GM08714 (cell line): ENCODE measurements around the gene ERFL.
A peak's percentile ranks its signal among the peaks of the same experiment; 100 is the strongest.

Source experiments
- H3K4me3 ChIP-seq: fragments of 200-500 bp; sonication (Bioruptor generic); 2 replicates; pipeline ENCODE4 v1.5.1; 2014; ENCODE audit warnings: mild to moderate bottlenecking, low read length, inconsistent platforms
- ZNF274 ChIP-seq: IDR thresholded peaks from 2 replicates; pipeline ENCODE4 v1.6.1; 2012; ENCODE audit warnings: mild to moderate bottlenecking, low read depth, low read length

The ERFL gene

DNA sequence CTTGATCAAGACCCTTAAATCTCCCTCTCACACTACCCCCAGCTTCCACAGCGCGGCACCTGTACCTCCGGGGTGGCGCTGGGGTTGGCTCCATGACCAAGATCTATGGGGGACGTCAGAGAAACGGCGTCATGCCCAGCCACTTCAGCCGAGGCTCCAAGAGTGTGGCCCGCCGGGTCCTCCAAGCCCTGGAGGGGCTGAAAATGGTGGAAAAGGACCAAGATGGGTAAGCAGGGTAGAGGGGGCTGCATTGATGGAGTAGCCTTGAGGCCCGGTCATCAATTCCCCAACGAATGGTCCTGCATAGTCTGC lies 59.3 kb downstream of the ERFL start:
- TF ChIP-seq ZNF274 = no peak
- H3K4me3 ChIP-seq = no peak overlapping the region

- no peak for TF ChIP-seq ZNF274
- no peak overlapping the region for H3K4me3 ChIP-seq
Measured at GRCh38 chr19:41868120-41868988, 59.9 kb downstream of the ERFL start.

- H3K4me3 ChIP-seq = no peak overlapping the region
Measured at GRCh38 chr19:41866284-41866683, 62.0 kb downstream of the ERFL start.

DNA sequence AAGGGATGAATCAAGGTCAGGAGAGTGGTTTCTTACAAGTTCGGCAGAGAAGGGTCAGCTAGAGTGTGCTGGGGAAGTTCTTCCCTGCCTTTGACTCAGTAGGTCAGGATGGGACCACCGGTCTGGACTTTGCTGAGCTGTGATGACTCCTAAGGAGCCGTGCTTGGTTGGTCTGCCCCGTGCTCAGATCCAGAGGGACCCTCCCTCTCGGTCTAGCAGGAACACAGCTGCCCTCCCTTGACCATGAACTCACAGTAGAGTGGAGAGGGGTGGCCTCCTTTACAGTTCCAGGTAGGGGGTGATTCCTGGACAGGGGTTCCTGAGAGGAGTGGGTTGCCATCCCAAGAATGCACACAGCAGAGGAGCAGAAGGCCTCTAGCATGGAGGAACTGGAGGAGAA lies 63.9 kb downstream of the ERFL start:
- no peak for TF ChIP-seq ZNF274
- H3K4me3 ChIP-seq = no peak overlapping the region; the same call in 1 of the 2 replicates

More at GRCh38 chr19:41866284-41866683, 62.0 kb downstream of the ERFL start:
- TF ChIP-seq ZNF274 = no peak

GRCh38 chr19:41863209-41863931 lies 64.9 kb downstream of the ERFL start:
- no peak for TF ChIP-seq ZNF274
- peak overlapping the region; percentile 92; the same call in 1 of the 2 replicates for H3K4me3 ChIP-seq

DNA sequence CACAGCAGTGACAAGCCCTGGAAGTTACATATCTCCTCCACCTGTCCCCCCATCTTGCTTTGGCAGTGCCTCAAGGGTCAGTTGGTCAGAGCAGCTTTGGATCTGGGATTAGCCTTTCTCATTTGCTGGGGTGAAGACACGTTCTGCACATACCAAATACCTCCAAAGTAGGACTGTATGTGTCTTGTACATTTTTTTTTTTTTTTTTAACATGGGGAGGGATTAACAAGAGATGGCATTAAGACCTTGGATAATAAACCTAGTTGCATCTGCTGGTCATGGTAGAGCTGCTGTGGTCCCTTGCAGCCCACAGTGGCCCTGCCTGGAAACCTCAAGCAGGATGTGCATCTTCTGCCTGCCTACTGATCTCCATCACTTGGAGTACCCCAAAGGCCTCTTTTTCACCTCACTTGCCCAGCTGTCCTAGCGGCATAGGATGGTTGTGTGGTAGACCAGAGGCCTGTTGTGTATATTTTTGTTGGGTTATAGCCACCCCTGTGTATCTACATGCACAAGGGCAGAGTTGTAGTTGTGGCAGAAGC lies 65.7 kb downstream of the ERFL start:
- H3K4me3 ChIP-seq = peak overlapping the region; percentile 92; the same call in 1 of the 2 replicates
- TF ChIP-seq ZNF274 = no peak

DNA sequence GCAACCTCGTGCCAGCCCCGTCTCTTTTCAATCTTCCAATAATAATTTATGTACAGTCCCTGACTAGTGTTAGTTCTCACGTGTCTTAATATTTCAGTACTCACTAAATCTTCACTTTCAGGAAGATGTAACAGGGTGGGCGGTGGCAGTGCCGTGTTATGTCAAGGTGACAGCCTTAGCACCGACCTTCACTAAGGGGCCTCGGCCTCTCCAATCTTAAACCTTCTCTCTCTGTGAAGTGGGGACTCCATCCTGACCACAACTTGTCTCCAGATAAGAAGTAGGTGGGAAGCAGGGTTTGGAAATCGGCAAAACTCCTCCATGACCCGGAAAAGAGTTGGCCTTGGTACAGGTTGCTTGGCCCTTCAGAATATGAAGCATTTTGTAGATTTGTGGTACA lies 66.4 kb downstream of the ERFL start:
- peak overlapping the region; percentile 92 for H3K4me3 ChIP-seq
- TF ChIP-seq ZNF274 = no peak

- H3K4me3 ChIP-seq = peak overlapping the region; percentile 92
- TF ChIP-seq ZNF274 = no peak
Measured at GRCh38 chr19:41861116-41861768, 67.0 kb downstream of the ERFL start.

DNA sequence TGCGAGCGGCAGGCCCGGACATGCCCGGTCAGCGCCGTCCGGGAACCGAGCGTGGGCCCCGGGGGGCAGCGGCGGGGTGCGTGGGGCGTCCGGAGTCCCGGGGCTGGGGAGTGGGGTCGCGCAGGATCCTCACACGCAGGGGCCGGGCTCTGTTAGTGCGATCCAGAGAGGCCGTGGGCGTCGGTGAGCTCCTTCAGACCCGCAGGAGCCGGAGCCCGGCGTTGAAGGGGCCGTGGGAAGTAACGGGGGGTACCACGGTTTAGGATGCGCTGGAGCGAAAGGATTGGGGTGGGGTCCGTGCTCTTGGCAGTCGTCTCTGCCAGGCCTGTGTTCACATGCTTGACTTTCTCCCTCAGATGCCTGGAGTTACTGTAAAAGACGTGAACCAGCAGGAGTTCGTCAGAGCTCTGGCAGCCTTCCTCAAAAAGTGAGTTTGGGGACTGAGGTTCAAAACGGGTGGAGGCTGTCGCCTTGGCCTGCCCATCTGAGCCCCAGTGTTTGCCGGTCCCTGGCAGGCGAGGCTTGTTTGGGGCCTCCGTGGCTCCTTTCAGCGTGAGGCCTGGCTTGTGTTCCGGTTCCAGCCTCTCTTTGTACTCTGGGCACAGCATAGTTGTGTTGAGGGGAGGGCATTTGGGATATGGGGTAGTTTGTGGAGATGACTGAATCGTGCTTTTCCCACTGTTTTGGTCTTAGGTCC lies 67.7 kb downstream of the ERFL start:
- peak overlapping the region; percentile 92 for H3K4me3 ChIP-seq
- TF ChIP-seq ZNF274 = no peak

DNA sequence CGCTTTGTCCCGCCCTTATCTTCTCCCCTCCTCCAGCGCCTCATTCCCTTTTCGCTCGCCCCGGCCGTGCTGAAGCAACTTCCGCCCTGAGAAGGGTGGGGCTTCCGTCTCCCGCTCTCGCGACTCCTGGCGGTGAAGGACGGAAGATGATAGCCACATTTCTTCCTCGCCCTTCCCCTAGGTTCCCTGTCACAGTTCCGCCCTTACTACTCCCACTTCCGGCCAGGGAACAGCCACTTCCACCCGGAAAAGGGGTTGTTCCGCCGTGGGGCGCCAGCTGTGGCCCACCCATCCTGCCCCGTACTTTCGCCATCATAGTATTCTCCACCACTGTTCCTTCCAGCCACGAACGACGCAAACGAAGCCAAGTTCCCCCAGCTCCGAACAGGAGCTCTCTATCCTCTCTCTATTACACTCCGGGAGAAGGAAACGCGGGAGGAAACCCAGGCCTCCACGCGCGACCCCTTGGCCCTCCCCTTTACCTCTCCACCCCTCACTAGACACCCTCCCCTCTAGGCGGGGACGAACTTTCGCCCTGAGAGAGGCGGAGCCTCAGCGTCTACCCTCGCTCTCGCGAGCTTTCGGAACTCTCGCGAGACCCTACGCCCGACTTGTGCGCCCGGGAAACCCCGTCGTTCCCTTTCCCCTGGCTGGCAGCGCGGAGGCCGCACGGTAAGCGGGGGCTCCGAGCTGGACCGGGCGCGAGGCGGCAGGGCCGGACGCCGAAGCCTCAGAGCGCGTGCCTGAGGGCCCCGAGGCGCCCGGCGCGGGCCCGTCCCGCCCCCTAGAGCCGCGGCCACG lies 68.4 kb downstream of the ERFL start, which contains the start of gene RPS19:
TSS of gene RPS19 (plus strand) at position 638 of the 801 bp plus-strand sequence. CDS start 520 bp downstream, outside the sequence.
- TF ChIP-seq ZNF274 = no peak

DNA sequence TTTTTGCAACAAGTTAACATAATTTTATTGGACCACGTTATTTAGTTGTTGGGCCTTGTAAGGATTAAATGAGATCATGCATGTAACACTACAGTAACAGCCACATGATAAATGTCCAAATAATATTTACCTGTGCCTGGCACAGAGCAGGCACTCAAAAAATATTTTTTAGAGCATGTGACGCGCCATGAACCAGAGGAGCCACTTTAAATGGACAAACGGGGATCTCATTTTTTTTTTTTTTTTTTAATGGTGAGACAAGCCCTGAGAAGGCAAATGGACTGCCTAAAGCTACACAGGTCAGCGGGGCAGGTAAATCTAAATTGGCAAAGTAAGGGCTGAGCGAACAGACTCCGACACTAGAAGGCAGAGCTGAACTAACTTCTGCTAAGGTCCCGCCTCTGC lies 69.0 kb downstream of the ERFL start:
- H3K4me3 ChIP-seq = peak overlapping the region; percentile 53
- TF ChIP-seq ZNF274 = no peak

More for the DNA sequence above, 68.4 kb downstream of the ERFL start, which contains the start of gene RPS19:
- peak within 1 kb of the TSS; percentile 92 for H3K4me3 ChIP-seq
